ENCODE data around the gene ELF4. TPM values are rescaled to one million over a fixed set of nuclear protein-coding genes. Genes with fewer than 3 reads are reported as not detected.

ELF4 gene
- total and polyA plus RNA-seq, 2 of the 13 experiments (the other 11 are each of a cell fraction or from before 2014, with no cell fraction given) = 1.3 to 2.6 TPM

DNA sequence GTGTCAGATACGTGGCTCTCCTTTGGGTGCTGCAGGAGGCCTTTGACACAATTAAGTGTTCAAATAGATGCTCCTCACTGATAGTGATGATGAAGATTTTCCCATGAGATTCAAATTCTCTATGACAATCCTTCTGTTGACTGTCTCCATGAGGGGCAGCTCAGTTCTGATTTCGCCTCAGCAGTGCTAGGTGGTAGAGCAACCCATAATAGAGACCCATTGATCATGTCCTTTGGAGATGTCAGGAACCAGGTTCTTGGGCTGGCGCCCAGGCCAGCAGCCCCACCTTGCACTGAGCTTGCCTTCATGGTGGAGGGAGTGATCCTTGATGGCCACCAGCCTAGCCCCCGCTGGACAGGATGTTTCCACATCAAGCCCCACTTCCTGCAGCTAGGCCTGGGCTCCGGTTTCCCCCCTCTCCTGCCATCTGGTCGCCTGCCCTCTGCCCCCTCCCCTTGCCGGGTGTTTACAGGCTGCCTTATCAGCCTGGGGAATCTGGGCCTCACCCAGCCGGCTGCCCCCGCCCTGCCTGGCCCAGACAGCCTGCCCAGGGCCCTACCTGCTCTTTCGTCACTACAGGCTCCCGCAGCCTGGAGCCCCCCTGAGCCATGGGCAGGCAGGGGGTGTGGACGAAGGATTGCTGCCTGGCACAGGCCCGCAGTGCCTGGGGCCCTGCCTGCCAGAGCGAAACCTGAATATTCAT lies 12.6 kb downstream of the ELF4 start (continued):
- TF ChIP-seq, protein P1, sequence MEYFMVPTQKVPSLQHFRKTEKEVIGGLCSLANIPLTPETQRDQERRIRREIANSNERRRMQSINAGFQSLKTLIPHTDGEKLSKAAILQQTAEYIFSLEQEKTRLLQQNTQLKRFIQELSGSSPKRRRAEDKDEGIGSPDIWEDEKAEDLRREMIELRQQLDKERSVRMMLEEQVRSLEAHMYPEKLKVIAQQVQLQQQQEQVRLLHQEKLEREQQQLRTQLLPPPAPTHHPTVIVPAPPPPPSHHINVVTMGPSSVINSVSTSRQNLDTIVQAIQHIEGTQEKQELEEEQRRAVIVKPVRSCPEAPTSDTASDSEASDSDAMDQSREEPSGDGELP (IDR thresholded peaks at IDR 0.05; ENCODE audit: borderline replicate concordance, low read depth) = peak; percentile 84; the same call in 1 of the 2 replicates
- TF ChIP-seq ZNF792 (CRISPR knock-in tag; IDR thresholded peaks at IDR 0.05) (no peak), MED1 (CRISPR knock-in tag; IDR thresholded peaks at IDR 0.05) (peak; percentile 56; the same call in 1 of the 2 replicates), ZNF567 (CRISPR knock-in tag; IDR thresholded peaks at IDR 0.05; ENCODE audit: borderline replicate concordance) (no peak), U2AF2 (IDR thresholded peaks at IDR 0.05; ENCODE audit: low read depth, low read length) (no peak), ZNF33B (CRISPR knock-in tag; IDR thresholded peaks at IDR 0.05) (no peak), PHB2 (IDR thresholded peaks at IDR 0.05; ENCODE audit: partially characterized antibody) (no peak), GZF1 (CRISPR knock-in tag; IDR thresholded peaks at IDR 0.05) (no peak), ZNF83 (CRISPR knock-in tag; IDR thresholded peaks at IDR 0.05; ENCODE audit: borderline replicate concordance) (no peak), CBX2 (IDR thresholded peaks at IDR 0.05; ENCODE audit: low read depth, low read length) (no peak), CBX2 (CRISPR knock-in tag; IDR thresholded peaks at IDR 0.05; ENCODE audit: low read depth) (no peak), HDAC1 (CRISPR knock-in tag; IDR thresholded peaks at IDR 0.05) (peak; percentile 53; the same call in 1 of the 2 replicates), ZNF382 (CRISPR knock-in tag; IDR thresholded peaks at IDR 0.05; ENCODE audit: borderline replicate concordance) (no peak), SALL1 (CRISPR knock-in tag; IDR thresholded peaks at IDR 0.05) (peak; percentile 60; the same call in 1 of the 2 replicates)
- TF ChIP-seq, protein P2, sequence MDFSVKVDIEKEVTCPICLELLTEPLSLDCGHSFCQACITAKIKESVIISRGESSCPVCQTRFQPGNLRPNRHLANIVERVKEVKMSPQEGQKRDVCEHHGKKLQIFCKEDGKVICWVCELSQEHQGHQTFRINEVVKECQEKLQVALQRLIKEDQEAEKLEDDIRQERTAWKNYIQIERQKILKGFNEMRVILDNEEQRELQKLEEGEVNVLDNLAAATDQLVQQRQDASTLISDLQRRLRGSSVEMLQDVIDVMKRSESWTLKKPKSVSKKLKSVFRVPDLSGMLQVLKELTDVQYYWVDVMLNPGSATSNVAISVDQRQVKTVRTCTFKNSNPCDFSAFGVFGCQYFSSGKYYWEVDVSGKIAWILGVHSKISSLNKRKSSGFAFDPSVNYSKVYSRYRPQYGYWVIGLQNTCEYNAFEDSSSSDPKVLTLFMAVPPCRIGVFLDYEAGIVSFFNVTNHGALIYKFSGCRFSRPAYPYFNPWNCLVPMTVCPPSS (IDR thresholded peaks at IDR 0.05) = no peak
- TF ChIP-seq, protein P3, sequence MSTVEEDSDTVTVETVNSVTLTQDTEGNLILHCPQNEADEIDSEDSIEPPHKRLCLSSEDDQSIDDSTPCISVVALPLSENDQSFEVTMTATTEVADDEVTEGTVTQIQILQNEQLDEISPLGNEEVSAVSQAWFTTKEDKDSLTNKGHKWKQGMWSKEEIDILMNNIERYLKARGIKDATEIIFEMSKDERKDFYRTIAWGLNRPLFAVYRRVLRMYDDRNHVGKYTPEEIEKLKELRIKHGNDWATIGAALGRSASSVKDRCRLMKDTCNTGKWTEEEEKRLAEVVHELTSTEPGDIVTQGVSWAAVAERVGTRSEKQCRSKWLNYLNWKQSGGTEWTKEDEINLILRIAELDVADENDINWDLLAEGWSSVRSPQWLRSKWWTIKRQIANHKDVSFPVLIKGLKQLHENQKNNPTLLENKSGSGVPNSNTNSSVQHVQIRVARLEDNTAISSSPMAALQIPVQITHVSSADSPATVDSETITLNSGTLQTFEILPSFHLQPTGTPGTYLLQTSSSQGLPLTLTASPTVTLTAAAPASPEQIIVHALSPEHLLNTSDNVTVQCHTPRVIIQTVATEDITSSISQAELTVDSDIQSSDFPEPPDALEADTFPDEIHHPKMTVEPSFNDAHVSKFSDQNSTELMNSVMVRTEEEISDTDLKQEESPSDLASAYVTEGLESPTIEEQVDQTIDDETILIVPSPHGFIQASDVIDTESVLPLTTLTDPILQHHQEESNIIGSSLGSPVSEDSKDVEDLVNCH (CRISPR knock-in tag; IDR thresholded peaks at IDR 0.05) = no peak
- TF ChIP-seq, protein P4, sequence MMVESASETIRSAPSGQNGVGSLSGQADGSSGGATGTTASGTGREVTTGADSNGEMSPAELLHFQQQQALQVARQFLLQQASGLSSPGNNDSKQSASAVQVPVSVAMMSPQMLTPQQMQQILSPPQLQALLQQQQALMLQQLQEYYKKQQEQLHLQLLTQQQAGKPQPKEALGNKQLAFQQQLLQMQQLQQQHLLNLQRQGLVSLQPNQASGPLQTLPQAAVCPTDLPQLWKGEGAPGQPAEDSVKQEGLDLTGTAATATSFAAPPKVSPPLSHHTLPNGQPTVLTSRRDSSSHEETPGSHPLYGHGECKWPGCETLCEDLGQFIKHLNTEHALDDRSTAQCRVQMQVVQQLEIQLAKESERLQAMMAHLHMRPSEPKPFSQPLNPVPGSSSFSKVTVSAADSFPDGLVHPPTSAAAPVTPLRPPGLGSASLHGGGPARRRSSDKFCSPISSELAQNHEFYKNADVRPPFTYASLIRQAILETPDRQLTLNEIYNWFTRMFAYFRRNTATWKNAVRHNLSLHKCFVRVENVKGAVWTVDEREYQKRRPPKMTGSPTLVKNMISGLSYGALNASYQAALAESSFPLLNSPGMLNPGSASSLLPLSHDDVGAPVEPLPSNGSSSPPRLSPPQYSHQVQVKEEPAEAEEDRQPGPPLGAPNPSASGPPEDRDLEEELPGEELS (CRISPR knock-in tag; IDR thresholded peaks at IDR 0.05) = peak; percentile 85
- TF ChIP-seq, protein P5, sequence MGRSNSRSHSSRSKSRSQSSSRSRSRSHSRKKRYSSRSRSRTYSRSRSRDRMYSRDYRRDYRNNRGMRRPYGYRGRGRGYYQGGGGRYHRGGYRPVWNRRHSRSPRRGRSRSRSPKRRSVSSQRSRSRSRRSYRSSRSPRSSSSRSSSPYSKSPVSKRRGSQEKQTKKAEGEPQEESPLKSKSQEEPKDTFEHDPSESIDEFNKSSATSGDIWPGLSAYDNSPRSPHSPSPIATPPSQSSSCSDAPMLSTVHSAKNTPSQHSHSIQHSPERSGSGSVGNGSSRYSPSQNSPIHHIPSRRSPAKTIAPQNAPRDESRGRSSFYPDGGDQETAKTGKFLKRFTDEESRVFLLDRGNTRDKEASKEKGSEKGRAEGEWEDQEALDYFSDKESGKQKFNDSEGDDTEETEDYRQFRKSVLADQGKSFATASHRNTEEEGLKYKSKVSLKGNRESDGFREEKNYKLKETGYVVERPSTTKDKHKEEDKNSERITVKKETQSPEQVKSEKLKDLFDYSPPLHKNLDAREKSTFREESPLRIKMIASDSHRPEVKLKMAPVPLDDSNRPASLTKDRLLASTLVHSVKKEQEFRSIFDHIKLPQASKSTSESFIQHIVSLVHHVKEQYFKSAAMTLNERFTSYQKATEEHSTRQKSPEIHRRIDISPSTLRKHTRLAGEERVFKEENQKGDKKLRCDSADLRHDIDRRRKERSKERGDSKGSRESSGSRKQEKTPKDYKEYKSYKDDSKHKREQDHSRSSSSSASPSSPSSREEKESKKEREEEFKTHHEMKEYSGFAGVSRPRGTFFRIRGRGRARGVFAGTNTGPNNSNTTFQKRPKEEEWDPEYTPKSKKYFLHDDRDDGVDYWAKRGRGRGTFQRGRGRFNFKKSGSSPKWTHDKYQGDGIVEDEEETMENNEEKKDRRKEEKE (IDR thresholded peaks at IDR 0.05) = no peak
- TF ChIP-seq, protein P6, sequence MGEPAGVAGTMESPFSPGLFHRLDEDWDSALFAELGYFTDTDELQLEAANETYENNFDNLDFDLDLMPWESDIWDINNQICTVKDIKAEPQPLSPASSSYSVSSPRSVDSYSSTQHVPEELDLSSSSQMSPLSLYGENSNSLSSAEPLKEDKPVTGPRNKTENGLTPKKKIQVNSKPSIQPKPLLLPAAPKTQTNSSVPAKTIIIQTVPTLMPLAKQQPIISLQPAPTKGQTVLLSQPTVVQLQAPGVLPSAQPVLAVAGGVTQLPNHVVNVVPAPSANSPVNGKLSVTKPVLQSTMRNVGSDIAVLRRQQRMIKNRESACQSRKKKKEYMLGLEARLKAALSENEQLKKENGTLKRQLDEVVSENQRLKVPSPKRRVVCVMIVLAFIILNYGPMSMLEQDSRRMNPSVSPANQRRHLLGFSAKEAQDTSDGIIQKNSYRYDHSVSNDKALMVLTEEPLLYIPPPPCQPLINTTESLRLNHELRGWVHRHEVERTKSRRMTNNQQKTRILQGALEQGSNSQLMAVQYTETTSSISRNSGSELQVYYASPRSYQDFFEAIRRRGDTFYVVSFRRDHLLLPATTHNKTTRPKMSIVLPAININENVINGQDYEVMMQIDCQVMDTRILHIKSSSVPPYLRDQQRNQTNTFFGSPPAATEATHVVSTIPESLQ (CRISPR knock-in tag; conservative IDR thresholded peaks at IDR 0.05) = no peak

All from HepG2 (cell line).